ENCODE results near the gene RIPOR2.
"Not testable (repeated sequence)": the region's sequence is repeated elsewhere in the genome, so short reads cannot be mapped to it uniquely, and the experiment has no call there.

The RIPOR2 gene

GRCh38 chr6:24757611-24758010 lies 178.1 kb downstream of the RIPOR2 start:
- no peak for DNase-seq

- DNase-seq: no peak
Observed at GRCh38 chr6:24755279-24755678, 180.5 kb downstream of the RIPOR2 start.

GRCh38 chr6:24754378-24754777 lies 181.4 kb downstream of the RIPOR2 start:
- DNase-seq: not testable (repeated sequence)
